Measurements from ENCODE around the gene FGR. TPM values are rescaled to one million over a fixed set of nuclear protein-coding genes. Genes with fewer than 3 reads are reported as not detected.

Gene FGR
- total and polyA plus RNA-seq, 2 of the 13 experiments (the other 11 are each of a cell fraction or from before 2014, with no cell fraction given): not detected

GRCh38 chr1:27632387-27633297 is 2.3 kb downstream of the FGR start (continued):
- TF ChIP-seq HNRNPH1 (optimal IDR thresholded peaks at IDR 0.05; ENCODE audit: low read depth, low read length) (no peak), ZMYM3 (CRISPR knock-in tag; IDR thresholded peaks at IDR 0.05) (0 out of 2 replicates have a peak, but pooled peaks have one; percentile 56), MIXL1 (CRISPR knock-in tag; IDR thresholded peaks at IDR 0.05) (no peak), KAT2B (IDR thresholded peaks at IDR 0.05; ENCODE audit: borderline replicate concordance, low read depth, low read length) (no peak), ZNF550 (CRISPR knock-in tag; IDR thresholded peaks at IDR 0.05; ENCODE audit: borderline replicate concordance) (no peak), NFE2 (CRISPR knock-in tag; IDR thresholded peaks at IDR 0.05) (no peak), ZNF512 (CRISPR knock-in tag; IDR thresholded peaks at IDR 0.05) (no peak), KDM4B (CRISPR knock-in tag; IDR thresholded peaks at IDR 0.05) (no peak), ZNF878 (CRISPR knock-in tag; IDR thresholded peaks at IDR 0.05) (no peak), ZNF670 (CRISPR knock-in tag; IDR thresholded peaks at IDR 0.05; ENCODE audit: borderline replicate concordance) (no peak), ZNF263 (CRISPR knock-in tag; IDR thresholded peaks at IDR 0.05) (no peak), NFE2L2 (IDR thresholded peaks at IDR 0.05; ENCODE audit: low read length) (no peak), POLR2G (IDR thresholded peaks at IDR 0.05; ENCODE audit: low read depth, low read length) (no peak)
